Testis (tissue), 2 donors: ENCODE measurements around the gene OR52M1.

Experiments
- CTCF ChIP-seq, 3 experiments: fragments of 450-650 bp in 2 of 3; fragments of 200-600 bp in 1 of 3; sonication (generic) in 1 of 3; IDR thresholded peaks; one replicate each; pipeline ENCODE4 v1.5.1; 2016 to 2019; ENCODE audit warnings: antibody characterized with exemption in 3 of 3, mild to moderate bottlenecking in 2 of 3, moderate library complexity in 1 of 3
- POLR2A ChIP-seq: fragments of 450-650 bp; IDR thresholded peaks from one replicate; pipeline ENCODE4 v1.6.1; 2017; ENCODE audit warnings: antibody characterized with exemption, mild to moderate bottlenecking, moderate library complexity

- TF ChIP-seq CTCF (IDR thresholded peaks at IDR 0.05) (no peak), POLR2A (no peak)
These were observed 36.1 kb upstream of the OR52M1 start for GRCh38 chr11:4508886-4509285.
